HCT116 (cell line): ENCODE measurements around the gene ZBED1. TPM values are rescaled to one million over a fixed set of nuclear protein-coding genes. Genes with fewer than 3 reads are reported as not detected.

Experiments used
- ATAC-seq: fragments of 200-7000 bp; cut with Tn5 transposase; 2 replicates; pipeline ENCODE4 v1.9.1; 2020; ENCODE audit warnings: mild to moderate bottlenecking, moderate library complexity
- BruUV-seq: library from RNA; stranded (reverse); fragments of 400-500 nt; replicated peaks from 2 replicates; lab custom pipeline; 2021; lab: Mats Ljungman, UMichigan
- CTCF ChIA-PET: fragments of 300-600 bp; sonication (Branson Sonifier 250); formaldehyde crosslinking; loops from one replicate; lab custom pipeline; 2021; ENCODE audit warnings: antibody characterized with exemption; lab: Charles Lee
- POLR2A ChIA-PET: fragments of 300-600, 350-600 bp; sonication (Branson Sonifier 250); formaldehyde crosslinking; loops from one replicate; lab custom pipeline; 2021; ENCODE audit warnings: antibody characterized with exemption; lab: Charles Lee
- RAD21 ChIA-PET, 2 experiments: fragments of 300-600 bp; sonication (Branson Sonifier 250); formaldehyde crosslinking; loops; one replicate each; lab custom pipeline; 2023; ENCODE audit warnings: low total read pairs in 2 of 2; ENCODE audit not compliant: uncharacterized antibody in 2 of 2, unreplicated experiment in 2 of 2, low non-redundant PET in 1 of 2; lab: Charles Lee
- DNase-seq: peaks from one replicate; pipeline ENCODE4 v3.0.0-alpha.2; 2010; ENCODE audit warnings: low read depth, low spot score
- H2AFZ ChIP-seq: fragments of 200-600 bp; shearing (Covaris generic), sonication (generic); 2 replicates; pipeline ENCODE4 v1.6.1; 2017; ENCODE audit warnings: low read depth, mixed run types, mixed read lengths, antibody characterized with exemption, low read length; ENCODE audit not compliant: poor library complexity, severe bottlenecking
- H3K27ac ChIP-seq: 2 replicates; pipeline ENCODE4 v1.5.1; 2012; ENCODE audit warnings: low read depth, low read length
- H3K27me3 ChIP-seq: fragments of 200-600 bp; sonication (generic); 2 replicates; pipeline ENCODE4 v1.6.1; 2016; ENCODE audit warnings: mixed run types, low read length, mixed read lengths; ENCODE audit not compliant: insufficient read depth
- H3K36me3 ChIP-seq, 2 experiments: fragments of 200-500 bp in 1 of 2; fragments of 200-600 bp in 1 of 2; sonication (Bioruptor generic) in 1 of 2; sonication (generic) in 1 of 2; 2 replicates each; pipeline versions ENCODE4 v1.5.1 to v1.6.1; 2014 to 2016; ENCODE audit warnings: low read length in 2 of 2, inconsistent platforms in 1 of 2, mixed read lengths in 1 of 2, mixed run types in 1 of 2; ENCODE audit not compliant: insufficient read depth in 2 of 2, control insufficient read depth in 1 of 2
- H3K4me1 ChIP-seq, 2 experiments: fragments of 200-600 bp in 1 of 2; sonication (generic) in 1 of 2; 2 replicates each; pipeline versions ENCODE4 v1.5.1 to v1.6.1; 2012 to 2017; ENCODE audit warnings: low read length in 2 of 2, inconsistent platforms in 1 of 2, mild to moderate bottlenecking in 1 of 2, mixed read lengths in 1 of 2, mixed run types in 1 of 2, moderate library complexity in 1 of 2; ENCODE audit not compliant: insufficient read depth in 2 of 2, control insufficient read depth in 1 of 2
- H3K4me2 ChIP-seq: fragments of 200-600 bp; sonication (generic); 2 replicates; pipeline ENCODE4 v1.6.1; 2017; ENCODE audit warnings: mixed run types, low read length, mixed read lengths
- H3K4me3 ChIP-seq, 2 experiments: fragments of 200-600 bp in 1 of 2; sonication (generic) in 1 of 2; replicated peaks in 1 of 2; 2 replicates each; pipeline ENCODE4 v1.5.1; 2011 to 2016; ENCODE audit warnings: low read length in 2 of 2, control low read depth in 1 of 2, low read depth in 1 of 2, mild to moderate bottlenecking in 1 of 2, mixed read lengths in 1 of 2, mixed run types in 1 of 2
- H3K79me2 ChIP-seq: fragments of 200-600 bp; sonication (generic); 2 replicates; pipeline ENCODE4 v1.6.1; 2017; ENCODE audit warnings: mild to moderate bottlenecking, mixed run types, low read length, moderate library complexity, mixed read lengths; ENCODE audit not compliant: insufficient read depth
- H3K9ac ChIP-seq: fragments of 200-600 bp; sonication (generic); 2 replicates; pipeline ENCODE4 v1.6.1; 2016; ENCODE audit warnings: low read length, mixed read lengths
- H3K9me2 ChIP-seq: fragments of 200-600 bp; sonication (generic), shearing (Covaris generic); 2 replicates; pipeline ENCODE4 v1.6.1; 2017; ENCODE audit warnings: mixed run types, mild to moderate bottlenecking, moderate library complexity; ENCODE audit not compliant: insufficient read depth
- H3K9me3 ChIP-seq, 2 experiments: fragments of 200-500 bp in 1 of 2; fragments of 200-600 bp in 1 of 2; sonication (Bioruptor generic) in 1 of 2; sonication (generic) in 1 of 2; 2 replicates each; pipeline ENCODE4 v1.6.1; 2014 to 2017; ENCODE audit warnings: low read length in 2 of 2, mixed read lengths in 2 of 2, inconsistent platforms in 1 of 2, low read depth in 1 of 2, mild to moderate bottlenecking in 1 of 2, mixed run types in 1 of 2, moderate library complexity in 1 of 2; ENCODE audit not compliant: control insufficient read depth in 1 of 2, insufficient read depth in 1 of 2
- H4K20me1 ChIP-seq: fragments of 200-600 bp; sonication (generic), shearing (Covaris generic); 2 replicates; pipeline ENCODE4 v1.6.1; 2017; ENCODE audit warnings: mixed run types, mild to moderate bottlenecking, moderate library complexity; ENCODE audit not compliant: insufficient read depth
- FOSL1 ChIP-seq: IDR thresholded peaks from 2 replicates; pipeline ENCODE4 v1.6.1; 2012; ENCODE audit warnings: low read depth
- JUND ChIP-seq: IDR thresholded peaks from 2 replicates; pipeline ENCODE4 v1.6.1; 2012
- POLR2A ChIP-seq: IDR thresholded peaks from 2 replicates; pipeline ENCODE4 v1.7.0; 2011; ENCODE audit warnings: borderline replicate concordance; ENCODE audit not compliant: insufficient read depth, insufficient read length; ENCODE audit errors: extremely low read depth
- POLR2AphosphoS5 ChIP-seq: IDR thresholded peaks from 2 replicates; pipeline ENCODE4 v1.6.1; 2011; ENCODE audit warnings: mild to moderate bottlenecking, low read depth, low read length, moderate library complexity
- TCF7L2 ChIP-seq: IDR thresholded peaks from 2 replicates; pipeline ENCODE4 v1.7.0; 2011; ENCODE audit warnings: borderline replicate concordance, inconsistent platforms; ENCODE audit not compliant: insufficient read depth, insufficient read length; ENCODE audit errors: extremely low read depth
- YY1 ChIP-seq: IDR thresholded peaks from 2 replicates; pipeline ENCODE4 v1.6.1; 2011; ENCODE audit warnings: low read length, low read depth, moderate library complexity, mild to moderate bottlenecking; ENCODE audit not compliant: insufficient replicate concordance; ENCODE audit errors: extremely low read depth
- ZBTB33 ChIP-seq: IDR thresholded peaks from 2 replicates; pipeline ENCODE4 v1.6.1; 2011; ENCODE audit warnings: mild to moderate bottlenecking, low read length, moderate library complexity; ENCODE audit not compliant: insufficient replicate concordance; ENCODE audit errors: extremely low read depth
- intact Hi-C: fragments of 100-400 bp; cut with micrococcal nuclease; formaldehyde crosslinking; loops from 2 replicates; pipeline ENCODE4 v1.10.0; 2022
- total RNA-seq: library from RNA; stranded (reverse); gene quantifications from one replicate; pipeline ENCODE4 v1.2.1, GENCODE V29; 2021; ENCODE audit not compliant: unreplicated experiment

ZBED1 gene
- total RNA-seq, 1 experiment from 2014 or later: 21.0 TPM

- no peaks in the 10 kb centered on the region for H3K36me3 ChIP-seq
- no peak overlapping the region for H2AFZ ChIP-seq
- no peaks in the 10 kb centered on the region for H3K9me3 ChIP-seq
- peak overlapping the region; percentile 9 to 43; a peak in 3 of 4 replicates for H3K4me3 ChIP-seq
- TF ChIP-seq YY1: peak; percentile 45
- TF ChIP-seq POLR2AphosphoS5: peak; percentile 29; the same call in 1 of the 2 replicates
- TF ChIP-seq TCF7L2: peak; percentile 78
- no peak for TF ChIP-seq ZBTB33
- no peak for TF ChIP-seq JUND
- no peak for TF ChIP-seq POLR2A
- TF ChIP-seq FOSL1: no peak
- BruUV-seq: no TSS peak
- H3K4me2 ChIP-seq: peak overlapping the region; percentile 71
- POLR2A ChIA-PET: no interaction called here
- H3K27me3 ChIP-seq: no peaks in the 10 kb centered on the region
- RAD21 ChIA-PET: no interaction called here
- intact Hi-C loops: loop anchor here (1.0 to 5.0 kb wide), 5 partner anchors 11 to 1023 kb away; partner anchors contain the start of gene ASMTL
- peak; percentile 96 for DNase-seq
- peak overlapping the region; percentile 50 for H3K9ac ChIP-seq
- H3K27ac ChIP-seq: peak overlapping the region; percentile 77
- CTCF ChIA-PET: no interaction called here
- H4K20me1 ChIP-seq: no peaks in the 10 kb centered on the region
- ATAC-seq: peak; percentile 40
- H3K4me1 ChIP-seq: peaks cover 25 to 79% of the 10 kb centered on the region in 2 experiments; a peak in 3 of 4 replicates
- H3K79me2 ChIP-seq: peaks cover 34% of the 10 kb centered on the region
- no peaks in the 10 kb centered on the region for H3K9me2 ChIP-seq
Observed at GRCh38 chrX:2474963-2475726, 25.6 kb downstream of the ZBED1 start.
